Measurements from ENCODE around the gene TIMM22. TPM values are rescaled to one million over a fixed set of nuclear protein-coding genes. Genes with fewer than 3 reads are reported as not detected.

TIMM22 gene
- total and polyA plus RNA-seq, 2 donors (not counting 3 experiments of a cell fraction or from before 2014, with no cell fraction given), result 19.0 to 19.6 TPM

GRCh38 chr17:979212-979538, 17.8 kb upstream of the TIMM22 start:
- Histone ChIP-seq H3K79me2 (ENCODE audit: control insufficient read depth, insufficient read depth, low read length) (peaks cover 19% of the 10 kb centered on the region), H3K27ac (ENCODE audit: insufficient read depth, low read depth, low read length) (no peak overlapping the region), H3K4me3 (replicated peaks in 1 of 3; ENCODE audit: insufficient read depth in 1 of 3, low read depth in 1 of 3, low read length in 3 of 3) (peak overlapping the region; percentile 56 to 91 (median 61)), H3K9me1 (replicated peaks; ENCODE audit: control insufficient read depth, extremely low read depth, insufficient read depth, low read length) (no peaks in the 10 kb centered on the region), H3K36me3 (ENCODE audit: control insufficient read depth in 2 of 2, extremely low read depth in 1 of 2, insufficient read depth in 2 of 2, low read length in 2 of 2) (no peaks in the 10 kb centered on the region), H4K20me1 (replicated peaks; ENCODE audit: control insufficient read depth, extremely low read depth, insufficient read depth, low read length) (no peaks in the 10 kb centered on the region), H3K27me3 (ENCODE audit: control insufficient read depth in 2 of 2, insufficient read depth in 2 of 2, low read length in 2 of 2) (no peaks in the 10 kb centered on the region), H3K4me2 (ENCODE audit: insufficient read depth, low read length) (no peak overlapping the region), H3K9ac (replicated peaks; ENCODE audit: extremely low read depth, insufficient read depth, low read length) (peak overlapping the region; percentile 51), H3K9me3 (replicated peaks; ENCODE audit: control insufficient read depth, insufficient read depth, low read length) (no peaks in the 10 kb centered on the region), H2AFZ (ENCODE audit: low read depth, low read length) (peak overlapping the region; percentile 86), H3K4me1 (ENCODE audit: control insufficient read depth, extremely low read depth, insufficient read depth, low read length) (peaks cover 21% of the 10 kb centered on the region)
- dilution Hi-C loops (cut with MboI; ENCODE audit: extremely low pct_ligation_motif_present, low sequenced_read_pairs) (loop anchor here (25.0 kb wide), 1 partner anchor 192 kb away; the partner anchor contains the start of genes GLOD4 and MRM3), intact Hi-C loops (cut with micrococcal nuclease) (loop anchor here (1.0 to 5.0 kb wide), 3 partner anchors 47 to 77 kb away; no protein-coding TSS in a partner anchor)
- ChIA-PET CTCF (interaction anchor here (0.7 to 7.8 kb wide), 21 partner anchors 18 to 834 kb away, joined by 3 to 341 read pairs (median 4); partner anchors contain the start of genes GLOD4 and TIMM22), POLR2A (interaction anchor here (0.9 kb wide), 1 partner anchor 100 kb away, joined by 3 read pairs; no protein-coding TSS in a partner anchor)
- FAIRE-seq (no peak), DNase-seq (ENCODE audit: low read depth, low spot score) (no peak)
- BruUV-seq (replicated peaks), result no TSS peak
- TF ChIP-seq CTCF (IDR thresholded peaks at IDR 0.05; ENCODE audit: extremely low read depth in 1 of 2, insufficient read depth in 1 of 2, low read depth in 1 of 2, low read length in 2 of 2), result no peak
- no peak for TF ChIP-seq POLR2AphosphoS5 (IDR thresholded peaks at IDR 0.05; ENCODE audit: insufficient read depth, low read depth, low read length)
- no peak for TF ChIP-seq FOS (IDR thresholded peaks at IDR 0.05; ENCODE audit: borderline replicate concordance, insufficient read depth, low read length)
- TF ChIP-seq, protein P1, sequence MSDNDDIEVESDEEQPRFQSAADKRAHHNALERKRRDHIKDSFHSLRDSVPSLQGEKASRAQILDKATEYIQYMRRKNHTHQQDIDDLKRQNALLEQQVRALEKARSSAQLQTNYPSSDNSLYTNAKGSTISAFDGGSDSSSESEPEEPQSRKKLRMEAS (IDR thresholded peaks at IDR 0.05; ENCODE audit: insufficient read depth, insufficient read length), result no peak
- TF ChIP-seq MYC (IDR thresholded peaks at IDR 0.05; ENCODE audit: low read depth, low read length), result no peak
- no peak for TF ChIP-seq POLR2A (IDR thresholded peaks at IDR 0.05; ENCODE audit: low read depth, low read length)
- no peak for TF ChIP-seq JUN (IDR thresholded peaks at IDR 0.05; ENCODE audit: borderline replicate concordance, insufficient read depth, insufficient read length, low read depth)
- no peak for TF ChIP-seq GATA2 (IDR thresholded peaks at IDR 0.05; ENCODE audit: insufficient read depth, insufficient read length, low read depth, low read length)
- no peak for TF ChIP-seq EZH2 (IDR thresholded peaks at IDR 0.05; ENCODE audit: borderline replicate concordance, low read depth, low read length, severe bottlenecking)
